ENCODE results near the gene DDX51.
A peak's percentile ranks its signal among the peaks of the same experiment; 100 is the strongest.

DDX51 gene, protein sequence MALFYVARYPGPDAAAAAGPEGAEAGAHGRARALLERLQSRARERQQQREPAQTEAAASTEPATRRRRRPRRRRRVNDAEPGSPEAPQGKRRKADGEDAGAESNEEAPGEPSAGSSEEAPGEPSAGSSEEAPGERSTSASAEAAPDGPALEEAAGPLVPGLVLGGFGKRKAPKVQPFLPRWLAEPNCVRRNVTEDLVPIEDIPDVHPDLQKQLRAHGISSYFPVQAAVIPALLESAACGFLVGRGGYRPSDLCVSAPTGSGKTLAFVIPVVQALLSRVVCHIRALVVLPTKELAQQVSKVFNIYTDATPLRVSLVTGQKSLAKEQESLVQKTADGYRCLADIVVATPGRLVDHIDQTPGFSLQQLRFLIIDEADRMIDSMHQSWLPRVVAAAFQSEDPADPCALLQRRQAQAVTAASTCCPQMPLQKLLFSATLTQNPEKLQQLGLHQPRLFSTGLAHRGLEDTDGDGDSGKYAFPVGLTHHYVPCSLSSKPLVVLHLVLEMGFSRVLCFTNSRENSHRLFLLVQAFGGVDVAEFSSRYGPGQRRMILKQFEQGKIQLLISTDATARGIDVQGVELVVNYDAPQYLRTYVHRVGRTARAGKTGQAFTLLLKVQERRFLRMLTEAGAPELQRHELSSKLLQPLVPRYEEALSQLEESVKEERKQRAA

DNA sequence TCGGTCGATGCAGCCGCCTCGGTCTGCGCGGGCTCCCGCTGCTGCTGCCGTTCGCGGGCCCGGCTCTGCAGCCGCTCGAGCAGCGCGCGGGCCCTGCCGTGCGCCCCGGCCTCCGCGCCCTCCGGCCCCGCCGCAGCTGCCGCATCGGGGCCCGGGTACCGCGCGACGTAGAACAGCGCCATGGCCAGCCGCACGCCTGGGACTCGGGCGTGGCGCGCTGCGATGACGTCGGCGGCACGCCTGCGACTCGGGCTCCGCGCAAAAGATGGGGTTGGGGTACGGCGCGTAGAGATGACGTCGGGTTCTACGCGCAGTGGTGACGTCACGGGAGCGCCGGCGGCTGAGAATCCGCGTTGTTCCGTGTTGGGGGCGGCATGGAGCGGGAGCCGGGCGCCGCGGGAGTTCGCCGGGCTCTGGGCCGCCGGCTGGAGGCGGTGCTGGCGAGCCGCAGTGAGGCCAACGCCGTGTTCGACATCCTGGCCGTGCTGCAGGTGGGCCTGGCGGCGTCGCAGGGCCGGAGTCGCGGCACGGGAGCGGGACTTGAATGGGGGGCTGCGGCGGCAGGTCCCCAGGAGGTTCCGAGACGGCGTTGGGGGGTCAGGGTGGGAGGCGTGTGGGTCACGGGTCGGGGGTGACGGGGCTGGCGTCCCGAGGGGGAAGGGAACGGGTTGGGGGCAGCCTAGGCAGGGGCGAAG lies at the start of gene DDX51, which contains the start of gene NOC4L:
Gene DDX51 (minus strand): TSS at position 205 of the 695 bp plus-strand sequence. CDS start 23 bp downstream, at position 182.
Gene NOC4L (plus strand): TSS at position 343 of the 695 bp plus-strand sequence. CDS start 32 bp downstream, at position 375.
- DNase-seq (ENCODE audit: low read depth in 2 of 2) = peak; percentile 95 to 96

DNA sequence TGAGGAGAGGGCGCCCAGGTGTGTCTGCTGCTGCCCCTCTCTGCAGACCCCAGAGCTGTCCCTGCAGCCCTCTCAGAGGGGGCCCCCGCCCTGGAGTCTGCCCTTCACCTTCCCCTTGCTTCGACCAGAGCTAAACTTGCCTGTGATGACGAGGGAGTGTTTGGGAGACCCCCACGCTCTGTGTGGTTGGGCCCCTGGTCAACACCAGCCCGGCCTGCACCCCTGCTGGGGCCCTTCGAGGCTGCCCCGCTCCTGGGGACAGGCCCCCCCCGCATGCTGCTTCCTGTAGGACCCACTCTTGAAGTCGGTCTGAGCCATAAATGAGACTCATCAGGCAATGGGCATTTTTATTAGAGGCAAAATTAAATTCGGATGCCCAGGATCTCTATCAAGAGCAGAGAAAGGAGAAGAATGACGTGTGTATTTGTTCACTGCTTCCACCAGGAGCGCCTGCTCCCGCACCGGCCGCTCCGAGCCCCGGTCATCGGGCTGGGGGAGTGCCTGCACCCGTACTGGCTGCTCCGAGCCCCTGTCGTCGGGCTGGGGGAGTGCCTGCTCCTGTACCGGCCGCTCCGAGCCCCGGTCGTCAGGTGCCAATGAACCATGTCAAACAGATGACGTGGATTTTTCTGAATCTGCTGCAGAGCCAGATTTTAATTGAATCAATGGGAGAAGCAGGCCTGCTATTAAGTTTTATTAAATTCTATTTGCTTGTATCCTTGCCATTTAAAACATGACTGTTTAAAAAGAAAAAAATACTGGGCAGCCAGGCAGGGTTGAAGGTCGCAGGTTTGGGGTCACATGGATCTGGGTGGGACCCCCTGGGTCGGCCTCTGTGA lies 47.8 kb upstream of the DDX51 start:
- no peak for DNase-seq (ENCODE audit: low read depth in 2 of 2)

DNA sequence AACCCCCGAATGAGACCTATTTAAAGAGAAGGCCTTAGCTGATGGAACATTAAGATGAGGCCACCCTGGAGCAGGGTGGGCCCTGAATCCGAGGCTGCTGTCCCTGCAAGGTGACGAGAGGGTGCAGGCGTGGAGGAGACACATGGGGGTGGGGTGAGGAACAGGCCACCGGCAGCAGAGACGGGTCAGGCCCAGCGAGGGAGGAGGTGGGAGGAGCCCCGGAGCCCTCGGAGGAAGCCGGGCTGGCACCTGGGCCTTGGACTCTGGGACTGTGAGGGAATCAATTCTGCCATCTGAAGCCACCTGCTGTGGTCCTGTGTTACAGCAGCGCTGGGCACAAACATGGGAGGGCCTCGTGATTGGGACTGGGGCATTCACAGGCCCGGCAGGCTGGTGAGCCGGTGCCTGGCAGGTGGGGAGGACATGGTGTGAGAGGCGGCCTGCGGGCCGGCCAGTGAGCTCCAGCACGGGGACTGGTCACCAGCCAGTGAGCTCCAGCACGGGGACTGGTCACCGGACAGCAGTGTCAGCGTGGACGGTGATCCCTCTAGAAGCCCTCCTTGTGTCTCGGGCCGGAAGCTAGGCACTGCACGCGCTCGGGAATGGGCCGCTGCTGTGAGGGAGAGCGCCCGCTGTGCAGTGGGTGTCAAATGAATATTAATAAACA lies 46.8 kb upstream of the DDX51 start:
- no peak for DNase-seq (ENCODE audit: low read depth in 2 of 2)

DNA sequence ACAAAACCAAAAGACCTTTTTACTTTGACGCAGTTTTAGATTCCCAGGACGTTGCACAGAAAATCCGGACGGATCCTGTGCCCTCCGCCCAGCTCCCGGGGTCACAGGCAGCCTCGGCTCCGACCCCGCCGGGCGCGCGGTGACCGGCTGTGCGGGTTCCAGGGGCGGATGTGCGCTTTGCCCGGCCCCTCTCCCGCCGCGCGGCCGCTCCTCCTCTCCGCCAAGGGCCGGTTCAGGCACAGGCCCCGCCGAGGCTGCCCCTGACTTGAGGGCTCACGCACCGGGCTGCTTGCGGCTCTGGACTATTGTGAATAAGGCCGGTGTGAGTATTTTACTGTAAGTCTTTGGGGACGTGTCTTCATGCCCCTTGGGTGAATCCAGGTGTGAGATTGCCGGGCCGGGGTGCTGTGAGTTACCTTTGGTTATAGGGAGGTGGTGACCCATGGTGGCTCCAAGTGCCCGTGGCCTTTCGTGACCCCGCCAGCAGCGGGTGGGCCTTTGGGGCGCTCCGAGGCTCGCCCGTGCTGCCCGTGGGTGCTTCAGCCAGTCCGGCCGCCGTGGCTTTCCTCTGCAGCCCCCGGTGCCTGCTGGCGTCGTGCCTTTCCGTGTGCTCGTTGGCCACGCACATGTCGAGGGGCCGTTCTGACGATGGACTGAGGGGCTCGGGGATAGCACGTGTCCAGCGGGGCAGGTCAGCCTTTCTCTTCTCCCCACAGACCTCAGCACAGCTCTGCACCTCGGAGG lies 46.1 kb upstream of the DDX51 start:
- DNase-seq (ENCODE audit: low read depth in 2 of 2) = no peak

DNA sequence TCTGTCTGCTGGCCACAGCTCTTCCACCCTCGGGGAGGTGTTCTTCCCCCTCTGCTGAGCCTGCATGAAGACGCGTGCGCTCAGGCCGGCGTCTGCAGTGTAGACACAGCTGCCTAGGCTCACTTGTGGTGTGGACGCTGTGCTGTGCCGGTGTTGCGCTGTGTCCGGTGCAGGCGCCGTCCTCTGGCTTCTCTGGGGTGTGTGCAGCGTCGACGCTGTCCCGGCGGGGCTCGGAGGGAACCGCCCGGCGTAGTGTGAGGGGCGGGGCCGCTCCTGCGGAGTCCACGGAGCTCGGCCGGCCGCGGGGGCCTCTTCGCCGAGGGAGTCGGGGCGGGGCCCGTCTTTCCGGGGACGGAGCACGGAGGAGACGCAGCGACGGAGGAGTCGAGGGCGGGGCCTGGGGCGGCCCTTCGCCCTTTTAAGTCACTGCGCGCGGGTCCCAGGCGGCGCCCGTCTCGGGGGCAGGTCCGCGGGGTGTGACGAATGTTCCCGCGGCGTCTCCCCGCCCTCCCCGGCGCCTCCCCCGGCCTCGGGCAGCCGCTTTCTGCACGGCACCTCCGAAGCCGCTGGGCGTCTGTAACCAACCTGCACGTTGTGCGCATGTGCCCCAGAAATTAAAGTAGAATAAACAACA lies 45.4 kb upstream of the DDX51 start:
- DNase-seq (ENCODE audit: low read depth in 2 of 2) = peak; percentile 87 to 91

DNA sequence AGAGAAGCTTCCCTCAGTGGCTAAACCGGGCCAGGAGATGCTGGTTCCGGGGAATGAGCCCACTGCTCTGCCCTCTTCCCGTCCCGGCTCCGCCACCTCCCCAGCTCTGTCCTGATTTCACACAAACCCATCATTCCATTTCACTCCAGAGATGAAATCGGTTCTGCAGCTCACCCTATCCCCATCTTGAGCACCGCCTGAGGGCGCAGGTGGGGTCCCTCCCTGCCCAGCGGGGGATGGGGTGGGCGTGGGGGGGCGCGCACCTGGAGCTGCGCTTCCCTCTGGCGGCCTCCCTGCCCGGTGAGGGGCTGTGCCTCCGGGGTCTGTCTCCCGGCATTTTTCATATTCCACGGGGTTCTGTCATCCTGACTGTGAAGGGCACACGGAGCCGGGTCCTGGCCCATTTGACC lies 44.8 kb upstream of the DDX51 start:
- DNase-seq (ENCODE audit: low read depth in 2 of 2) = no peak

DNA sequence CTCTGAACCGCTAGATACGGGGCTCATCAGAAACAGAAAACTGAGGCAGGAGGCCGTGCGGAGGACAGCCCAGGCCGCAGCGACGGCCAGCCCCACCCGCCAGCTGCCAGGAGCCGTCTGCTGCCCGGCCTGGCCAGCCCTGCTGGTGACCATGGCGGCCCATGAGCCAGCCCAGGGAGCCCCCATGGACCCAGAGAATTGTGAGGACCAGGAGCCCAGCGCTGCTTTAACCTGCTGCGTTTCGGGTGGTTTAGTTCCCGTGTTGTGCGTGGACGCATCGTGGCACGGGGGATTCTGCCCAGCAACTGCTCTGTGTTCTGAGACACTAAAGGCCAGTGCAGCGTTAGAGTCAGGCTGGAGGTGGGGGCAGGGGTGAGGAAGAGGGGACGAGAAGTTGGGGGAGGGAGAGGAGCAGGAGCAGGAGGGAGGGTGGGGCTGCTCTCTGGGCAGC lies 44.4 kb upstream of the DDX51 start:
- no peak for DNase-seq (ENCODE audit: low read depth in 2 of 2)

DNA sequence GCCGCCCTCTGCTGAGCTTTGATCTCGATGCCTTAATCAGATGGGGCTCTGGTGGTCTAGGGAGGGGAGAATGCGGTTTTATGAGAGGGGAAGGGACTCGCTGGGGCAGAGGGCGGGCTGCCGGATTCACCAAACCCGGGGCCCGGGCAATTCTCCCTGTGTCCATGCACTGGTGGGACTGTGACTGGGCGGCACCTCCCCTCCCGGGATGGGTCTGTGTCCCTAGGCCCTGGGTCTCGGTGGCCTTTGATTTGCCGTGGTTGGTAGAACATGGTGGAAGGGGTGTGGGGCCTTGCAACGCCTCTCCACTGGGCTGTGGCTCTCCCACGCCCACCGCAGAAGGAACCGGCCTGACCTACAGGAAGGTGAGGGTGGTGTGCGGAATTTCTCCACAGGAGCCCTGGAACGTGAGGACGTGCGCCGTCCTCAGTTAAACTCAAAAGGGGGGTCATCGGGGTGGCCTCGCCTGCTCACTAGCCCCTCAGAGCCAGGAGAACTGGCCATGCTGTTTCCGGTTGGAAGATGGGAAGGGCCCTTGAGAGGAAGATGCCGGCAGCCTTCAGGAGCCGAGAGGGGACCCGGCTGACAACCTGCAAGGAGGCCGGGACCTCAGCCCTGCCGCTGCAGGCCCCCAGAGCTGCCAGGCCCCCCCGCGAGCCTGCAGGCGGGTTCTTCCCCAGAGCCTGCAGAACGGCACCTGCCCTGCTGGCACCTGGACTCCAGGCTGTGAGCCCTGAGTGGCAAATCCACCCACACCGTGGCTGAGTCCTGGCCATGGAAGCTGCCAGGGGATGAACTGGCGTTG lies 43.7 kb upstream of the DDX51 start:
- no peak for DNase-seq (ENCODE audit: low read depth in 2 of 2)

DNA sequence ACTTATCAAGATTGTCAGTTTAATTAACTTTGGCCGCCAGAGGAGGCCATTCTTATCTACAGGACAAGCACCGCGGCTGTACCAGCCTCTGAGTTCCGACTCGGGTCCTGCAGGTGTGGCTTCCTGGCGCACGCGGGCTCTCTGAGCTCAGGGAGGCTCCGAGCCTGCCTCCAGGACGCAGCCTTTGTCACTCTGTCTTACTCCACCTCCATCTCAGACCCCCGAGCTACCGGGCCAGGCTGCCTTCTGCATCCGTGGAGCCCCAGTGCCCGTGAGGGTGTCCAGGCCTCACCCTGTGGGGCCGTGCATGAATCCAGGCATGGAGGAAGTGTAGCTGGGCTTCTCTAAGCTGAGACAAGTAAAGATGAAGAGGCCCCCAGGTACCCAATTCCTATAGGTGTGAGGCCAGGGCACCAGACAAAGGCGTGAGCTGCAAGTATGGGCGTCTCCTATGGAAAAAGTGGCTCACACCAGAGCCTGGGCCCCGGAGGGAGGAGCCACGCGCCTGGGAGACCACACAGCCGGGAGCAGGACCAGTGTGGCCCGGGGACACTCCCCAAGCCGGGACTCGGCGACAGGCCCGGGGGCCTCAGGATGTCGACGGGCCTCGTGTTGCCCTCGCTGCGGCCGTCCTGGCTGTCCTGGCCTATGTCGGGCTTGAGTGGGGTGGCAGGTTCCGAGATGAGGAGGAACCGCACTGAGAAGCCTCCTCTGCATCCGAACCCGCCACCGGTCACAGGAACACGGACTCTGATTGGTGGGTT lies 42.9 kb upstream of the DDX51 start:
- DNase-seq (ENCODE audit: low read depth in 2 of 2) = no peak

DNA sequence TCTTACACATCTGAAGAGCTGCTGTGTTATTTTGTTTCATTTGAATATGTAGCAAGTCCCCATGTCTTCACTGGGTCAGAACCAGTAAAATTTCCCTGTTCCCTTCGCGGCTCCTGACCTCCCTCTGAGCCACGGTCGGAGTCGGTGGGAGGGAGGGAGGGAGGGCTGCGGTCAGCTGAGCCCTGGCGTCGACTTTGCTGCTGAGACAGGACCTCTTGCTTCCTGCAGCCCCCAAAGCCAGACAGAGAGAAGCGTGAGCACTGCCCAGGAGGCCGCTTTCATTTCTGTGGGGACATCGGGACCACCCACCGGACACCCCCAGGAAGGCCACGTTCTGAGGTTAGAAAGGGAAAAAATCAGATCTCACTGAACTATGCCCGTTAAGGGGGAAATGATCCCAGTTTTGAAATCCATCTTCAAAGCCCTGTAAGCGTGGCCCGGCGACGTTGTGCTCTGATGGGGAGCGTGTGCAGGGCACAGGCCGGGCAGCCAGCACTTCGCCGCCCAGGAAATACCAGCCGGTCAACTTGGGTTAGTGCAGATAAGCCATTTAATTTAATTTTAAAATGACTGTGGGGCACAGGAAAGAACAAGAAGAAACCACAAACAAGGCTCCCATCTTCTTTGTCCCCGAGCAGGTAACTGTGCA lies 42.2 kb upstream of the DDX51 start:
- DNase-seq (ENCODE audit: low read depth in 2 of 2) = no peak

DNA sequence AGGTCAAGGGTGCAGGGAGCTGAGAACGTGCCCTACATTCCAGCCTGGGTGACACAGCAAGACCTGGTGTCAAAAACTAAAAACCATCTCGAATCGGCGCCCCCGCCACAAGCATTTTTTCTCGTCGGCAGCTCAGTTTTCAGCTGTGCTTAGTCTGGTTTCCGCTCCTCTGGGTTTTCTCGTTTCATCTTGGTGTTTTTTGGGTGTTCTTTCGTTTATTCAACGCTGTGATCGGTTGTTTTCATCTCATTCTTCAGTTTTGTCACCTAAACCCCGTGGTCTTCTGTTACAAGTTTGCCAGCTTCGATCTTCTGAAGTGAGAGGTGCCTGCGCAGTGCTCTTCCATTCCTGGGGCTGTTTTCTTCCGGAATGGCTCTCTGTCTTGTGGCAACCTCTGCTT lies 41.6 kb upstream of the DDX51 start:
- DNase-seq (ENCODE audit: low read depth in 2 of 2) = no peak

DNA sequence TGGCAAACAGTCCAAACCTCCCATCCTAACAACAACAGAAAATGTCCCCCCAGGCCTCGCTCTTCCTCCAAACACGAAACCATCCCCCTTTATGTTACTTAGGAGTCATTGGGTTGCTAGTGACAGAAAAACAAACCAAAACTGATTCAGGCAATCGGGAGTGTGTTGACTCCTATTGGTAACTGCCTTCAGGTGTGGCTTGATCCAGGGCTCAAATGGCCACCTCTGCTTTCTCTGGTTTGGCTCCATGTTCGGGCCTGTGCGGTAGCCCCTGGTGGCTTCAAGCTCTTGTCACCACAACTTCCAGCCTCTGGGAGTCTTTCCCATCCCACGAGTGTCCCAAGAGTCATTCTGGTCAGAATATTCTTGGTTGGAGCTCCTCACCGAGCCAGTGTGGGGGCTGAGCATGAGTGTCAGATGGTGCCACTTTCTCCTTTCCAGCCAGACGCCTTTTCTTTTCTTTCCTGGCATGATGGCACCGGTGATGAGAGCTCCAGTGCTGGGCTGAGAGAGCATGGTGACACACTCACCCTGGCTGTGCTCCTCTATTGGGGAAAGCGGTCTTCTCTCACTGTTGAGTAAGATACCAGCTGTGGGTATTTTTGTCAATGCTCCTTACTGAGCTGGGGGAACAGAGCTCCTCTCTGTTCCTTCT lies 38.7 kb upstream of the DDX51 start:
- no peak for DNase-seq (ENCODE audit: low read depth in 2 of 2)

DNA sequence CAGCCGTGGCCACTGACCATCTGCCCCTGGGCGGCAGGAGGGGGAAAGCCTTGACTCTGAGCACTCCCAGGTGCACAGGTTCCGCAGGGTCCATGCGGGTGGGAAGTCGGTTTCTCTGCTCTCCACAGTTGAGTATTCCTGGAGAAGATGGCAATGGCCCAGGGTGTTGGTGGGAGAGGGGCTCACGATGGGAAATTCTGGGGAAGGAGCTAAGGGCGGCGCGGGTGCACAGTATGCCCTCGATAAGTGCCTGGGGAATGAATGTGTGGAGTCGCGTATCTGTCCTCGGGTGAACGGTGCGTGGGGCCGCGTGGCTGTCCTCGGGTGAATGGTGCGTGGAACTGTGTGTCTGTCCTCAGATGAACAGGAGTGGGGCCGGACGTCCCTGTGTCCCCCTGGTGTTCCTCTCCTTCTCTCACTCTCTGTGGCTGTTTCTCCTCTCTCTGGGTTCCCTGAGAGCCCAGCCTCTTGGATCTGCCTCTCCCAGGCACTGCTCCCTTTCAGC lies 38.1 kb upstream of the DDX51 start:
- DNase-seq (ENCODE audit: low read depth in 2 of 2) = no peak

DNA sequence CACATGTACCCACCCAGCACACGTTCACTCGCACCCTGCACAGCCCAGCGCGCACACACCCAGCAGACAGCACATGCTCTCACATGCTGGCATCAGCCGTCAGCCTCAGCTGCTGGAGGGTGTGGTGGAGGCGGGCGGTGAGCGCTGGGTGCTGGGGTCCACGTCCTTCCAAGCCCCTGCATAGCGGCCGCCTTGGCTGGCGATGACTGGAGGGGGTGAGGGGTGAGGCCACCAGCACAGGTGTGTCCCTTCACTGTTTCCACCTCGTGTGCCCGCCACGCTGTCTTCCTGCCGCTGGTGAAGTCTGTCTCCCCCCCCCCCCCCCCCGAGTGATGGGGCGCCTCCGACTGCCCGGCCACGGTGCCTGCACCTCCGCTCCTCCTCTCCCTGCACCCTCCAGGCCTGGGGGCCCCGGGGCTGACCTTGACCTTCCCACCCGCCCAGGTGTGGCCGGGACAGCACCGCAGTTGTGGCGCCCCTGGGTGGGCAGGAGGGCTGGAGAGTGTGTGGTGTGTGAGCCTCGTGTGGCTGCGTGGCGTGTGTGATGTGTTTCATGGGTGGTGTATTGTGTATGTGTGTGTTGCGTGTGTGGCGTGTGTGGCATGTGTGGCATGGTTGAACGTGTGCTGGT lies 37.6 kb upstream of the DDX51 start:
- no peak for DNase-seq (ENCODE audit: low read depth in 2 of 2)

DNA sequence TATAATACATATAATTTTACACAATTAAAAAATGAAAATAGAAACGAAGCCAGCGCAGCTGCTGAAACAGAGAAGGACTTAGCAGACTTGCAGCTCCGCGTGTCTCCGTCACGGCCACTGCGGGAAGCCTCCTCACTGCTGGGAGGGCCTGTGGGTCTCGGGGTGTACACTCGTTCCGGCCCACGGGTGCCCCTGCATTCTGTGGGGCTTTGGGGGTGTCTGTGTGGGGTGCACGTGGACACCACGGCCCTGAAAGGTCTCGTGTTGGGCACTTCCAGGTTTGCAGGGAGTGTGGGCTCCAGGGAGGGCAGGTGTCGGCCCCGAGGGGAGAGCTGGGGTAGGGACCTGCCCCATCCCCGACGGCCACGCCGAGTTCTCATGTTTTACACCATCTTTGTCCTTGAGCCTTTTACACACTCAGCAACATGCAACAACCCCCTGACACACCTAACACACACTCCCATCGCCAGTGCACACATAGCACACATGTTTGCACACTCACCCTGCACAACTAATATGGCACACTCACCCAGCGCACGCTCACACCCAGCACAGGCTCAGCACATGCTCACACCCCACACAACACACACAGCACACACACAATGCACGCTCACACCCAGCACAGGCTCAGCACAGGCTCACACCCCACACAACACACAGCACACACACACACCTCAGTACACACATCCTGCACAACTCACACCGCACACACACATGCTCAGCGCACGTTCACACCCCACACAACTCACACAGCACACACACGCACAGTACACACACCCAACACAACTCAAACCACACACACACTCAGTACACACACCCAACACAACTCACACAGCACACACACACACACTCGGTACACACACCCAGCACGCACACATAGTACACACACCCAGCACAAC lies 36.8 kb upstream of the DDX51 start:
- no peak for DNase-seq (ENCODE audit: low read depth in 2 of 2)

Data from stimulated activated CD8-positive, alpha-beta memory T cell treated with anti-CD3 and anti-CD28 coated beads, Interleukin-2, amount 100 ng/mL, for 48 hours (primary cell).